Neuronal stem cell (in vitro differentiated cells): Measurements from ENCODE around the gene DNAJB11.

Experiments used
- DNase-seq: peaks from one replicate; pipeline ENCODE4 v3.0.0-alpha.2; 2013; ENCODE audit warnings: low spot score
- H2AFZ ChIP-seq: one replicate; pipeline ENCODE4 v1.6.1; 2013; ENCODE audit warnings: mild to moderate bottlenecking, low read length, inconsistent platforms
- H2AK5ac ChIP-seq: 2 replicates; pipeline ENCODE4 v1.6.1; 2013; ENCODE audit warnings: low read depth, mild to moderate bottlenecking, inconsistent platforms, low read length, moderate library complexity, mixed read lengths
- H2BK120ac ChIP-seq: 2 replicates; pipeline ENCODE4 v1.6.1; 2013; ENCODE audit warnings: low read depth, mild to moderate bottlenecking, inconsistent platforms, low read length, moderate library complexity, mixed read lengths
- H2BK12ac ChIP-seq: one replicate; pipeline ENCODE4 v1.6.1; 2013; ENCODE audit warnings: low read length, inconsistent platforms
- H2BK15ac ChIP-seq: 2 replicates; pipeline ENCODE4 v1.6.1; 2013; ENCODE audit warnings: mild to moderate bottlenecking, low read length, inconsistent platforms, mixed read lengths
- H2BK5ac ChIP-seq: one replicate; pipeline ENCODE4 v1.6.1; 2013; ENCODE audit warnings: inconsistent platforms, mild to moderate bottlenecking, low read length, moderate library complexity
- H3K14ac ChIP-seq: one replicate; pipeline ENCODE4 v1.6.1; 2013; ENCODE audit warnings: low read length, inconsistent platforms
- H3K18ac ChIP-seq: 2 replicates; pipeline ENCODE4 v1.6.1; 2013; ENCODE audit warnings: low read length, inconsistent platforms
- H3K23ac ChIP-seq: 2 replicates; pipeline ENCODE4 v1.6.1; 2013; ENCODE audit warnings: low read depth, mild to moderate bottlenecking, mixed read lengths, low read length, inconsistent platforms; ENCODE audit not compliant: poor library complexity
- H3K27ac ChIP-seq: replicated peaks from 3 replicates; pipeline ENCODE4 v1.5.1; 2013; ENCODE audit warnings: low read length, inconsistent platforms
- H3K27me3 ChIP-seq, 3 experiments: 2 replicates each; pipeline ENCODE4 v1.6.1; 2013; ENCODE audit warnings: low read length in 3 of 3, mild to moderate bottlenecking in 2 of 3, inconsistent platforms in 1 of 3, low read depth in 1 of 3, mixed read lengths in 1 of 3, moderate library complexity in 1 of 3; ENCODE audit not compliant: control insufficient read depth in 3 of 3, insufficient read depth in 3 of 3
- H3K36me3 ChIP-seq, 2 donors: replicated peaks in 1 of 2; 2 replicates each; pipeline ENCODE4 v1.6.1; 2013; ENCODE audit warnings: low read length in 2 of 2; ENCODE audit not compliant: control insufficient read depth in 2 of 2, insufficient read depth in 2 of 2
- H3K4ac ChIP-seq: 2 replicates; pipeline ENCODE4 v1.6.1; 2013; ENCODE audit warnings: inconsistent platforms, mild to moderate bottlenecking, low read length, moderate library complexity
- H3K4me1 ChIP-seq, 2 donors: 1 replicate in 1 of 2; 2 replicates in 1 of 2; pipeline ENCODE4 v1.6.1; 2013; ENCODE audit warnings: low read length in 2 of 2, low read depth in 1 of 2; ENCODE audit not compliant: control insufficient read depth in 2 of 2, insufficient read depth in 1 of 2
- H3K4me2 ChIP-seq: one replicate; pipeline ENCODE4 v1.6.1; 2013; ENCODE audit warnings: mild to moderate bottlenecking, low read length, inconsistent platforms; ENCODE audit not compliant: insufficient read depth, poor library complexity, severe bottlenecking
- H3K4me3 ChIP-seq, 2 donors: 2 replicates each; pipeline ENCODE4 v1.5.1; 2013; ENCODE audit warnings: low read length in 2 of 2, mild to moderate bottlenecking in 2 of 2, inconsistent platforms in 1 of 2, moderate library complexity in 1 of 2
- H3K79me1 ChIP-seq: one replicate; pipeline ENCODE4 v1.6.1; 2013; ENCODE audit warnings: low read depth, mild to moderate bottlenecking, inconsistent platforms, low read length, moderate library complexity
- H3K9ac ChIP-seq: one replicate; pipeline ENCODE4 v1.6.1; 2013; ENCODE audit warnings: mild to moderate bottlenecking, low read depth, low read length, inconsistent platforms; ENCODE audit not compliant: poor library complexity
- H3K9me3 ChIP-seq, 2 donors: replicated peaks in 1 of 2; 2 replicates each; pipeline versions ENCODE3 to v1.6.1; 2013; ENCODE audit warnings: low read length in 2 of 2, mild to moderate bottlenecking in 2 of 2, inconsistent platforms in 1 of 2, low read depth in 1 of 2, mixed read lengths in 1 of 2, moderate library complexity in 1 of 2; ENCODE audit not compliant: control insufficient read depth in 2 of 2, insufficient read depth in 1 of 2
- H4K8ac ChIP-seq: one replicate; pipeline ENCODE4 v1.6.1; 2013; ENCODE audit warnings: low read depth, mild to moderate bottlenecking, inconsistent platforms, low read length, moderate library complexity
- H4K91ac ChIP-seq: one replicate; pipeline ENCODE4 v1.6.1; 2013; ENCODE audit warnings: low read length, low read depth, mild to moderate bottlenecking, inconsistent platforms; ENCODE audit not compliant: poor library complexity
- WGBS, 2 donors: extraction: QIAGEN DNeasy Blood & Tissue Kit; methylation state at CpG; one replicate each; pipeline ENCODE4 v1.1.7; 2013; ENCODE audit warnings: missing lambda C conversion rate in 2 of 2, mixed read lengths in 1 of 2; ENCODE audit not compliant: insufficient read length in 2 of 2, insufficient replicate concordance in 1 of 2; ENCODE audit errors: extremely low coverage in 2 of 2; 5-methylcytosine and 5-hydroxymethylcytosine counted together

Gene DNAJB11

DNA sequence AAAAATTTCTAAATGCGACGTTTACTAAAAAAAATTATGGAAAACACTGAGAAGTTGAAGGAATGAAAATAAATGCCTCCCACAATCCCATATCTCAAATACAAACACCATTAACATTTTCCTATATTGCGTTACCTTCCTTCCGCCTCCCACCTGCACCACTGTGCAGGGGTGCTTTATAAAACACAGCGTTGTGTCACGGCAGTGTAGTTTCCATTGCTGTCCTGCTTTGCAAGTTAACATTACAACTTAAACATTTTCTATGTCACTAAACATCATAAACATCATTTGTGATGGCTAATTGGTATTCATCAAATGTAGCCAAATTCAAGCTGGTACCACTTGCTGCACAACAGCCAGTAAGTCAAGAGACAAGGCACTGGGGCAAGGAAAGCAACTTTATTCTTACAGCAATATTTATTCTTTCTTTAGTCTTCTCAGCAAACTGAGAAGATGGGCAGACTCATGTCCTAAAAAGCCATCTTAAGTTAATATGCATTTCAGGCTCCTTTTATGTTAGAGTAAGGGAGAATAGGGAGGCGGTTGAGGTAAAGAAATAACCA lies 57.4 kb downstream of the DNAJB11 start:
- Histone ChIP-seq H3K79me1 (no peaks in the 10 kb centered on the region), H4K8ac (no peak overlapping the region), H3K23ac (no peak overlapping the region), H3K4me1 (peaks cover 0 to 4% of the 10 kb centered on the region in 2 donors), H4K91ac (no peak overlapping the region), H3K4ac (no peak overlapping the region), H2AK5ac (no peak overlapping the region), H2BK5ac (no peak overlapping the region), H2AFZ (no peak overlapping the region), H3K27me3 (peaks cover 0 to 12% (median 0%) of the 10 kb centered on the region in 3 experiments), H3K9ac (no peak overlapping the region), H2BK15ac (no peak overlapping the region), H3K4me2 (no peak overlapping the region), H3K18ac (no peak overlapping the region), H3K36me3 (no peaks in the 10 kb centered on the region), H3K4me3 (no peak overlapping the region), H3K27ac (no peak overlapping the region), H3K9me3 (no peaks in the 10 kb centered on the region), H3K14ac (no peak overlapping the region), H2BK12ac (no peak overlapping the region), H2BK120ac (no peak overlapping the region)
- no peak for DNase-seq
- 100% methylated on average over 2 of the region's 7 CpGs; no CpG with 5 or more reads in 1 of the 2 donors for WGBS, 2 donors

DNA sequence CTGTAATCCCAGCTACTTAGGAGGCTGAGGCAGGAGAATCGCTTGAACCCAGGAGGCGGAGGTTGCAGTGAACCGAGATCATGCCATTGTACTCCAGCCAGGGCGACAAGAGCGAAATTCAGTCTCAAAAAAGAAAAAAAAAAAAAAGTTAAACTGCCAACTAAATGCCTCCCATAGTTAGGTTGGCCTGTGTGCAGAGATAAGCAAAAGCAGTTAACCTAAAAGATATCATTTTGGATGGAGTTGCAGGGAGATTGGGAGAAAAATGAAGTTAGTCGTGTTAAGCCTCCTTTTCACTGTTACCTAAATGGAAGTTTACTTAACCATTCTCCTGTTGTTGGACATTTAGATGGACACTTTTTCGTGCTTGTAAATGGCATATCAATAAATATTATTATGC lies 58.2 kb downstream of the DNAJB11 start:
- Histone ChIP-seq H2AFZ (no peak overlapping the region), H3K4me3 (no peak overlapping the region), H3K79me1 (no peaks in the 10 kb centered on the region), H2BK5ac (no peak overlapping the region), H3K4ac (no peak overlapping the region), H3K27ac (no peak overlapping the region), H3K4me1 (peaks cover 0 to 4% of the 10 kb centered on the region in 2 donors), H3K9ac (no peak overlapping the region), H4K8ac (no peak overlapping the region), H3K14ac (no peak overlapping the region), H3K27me3 (peaks cover 0 to 12% (median 0%) of the 10 kb centered on the region in 3 experiments), H2BK12ac (no peak overlapping the region), H3K23ac (no peak overlapping the region), H2AK5ac (no peak overlapping the region), H3K36me3 (no peaks in the 10 kb centered on the region), H4K91ac (no peak overlapping the region), H3K18ac (no peak overlapping the region), H3K4me2 (no peak overlapping the region), H2BK120ac (no peak overlapping the region), H2BK15ac (no peak overlapping the region), H3K9me3 (no peaks in the 10 kb centered on the region)
- no CpG with 5 or more reads among the region's 7 CpGs for WGBS, 2 donors
- DNase-seq = no peak

DNA sequence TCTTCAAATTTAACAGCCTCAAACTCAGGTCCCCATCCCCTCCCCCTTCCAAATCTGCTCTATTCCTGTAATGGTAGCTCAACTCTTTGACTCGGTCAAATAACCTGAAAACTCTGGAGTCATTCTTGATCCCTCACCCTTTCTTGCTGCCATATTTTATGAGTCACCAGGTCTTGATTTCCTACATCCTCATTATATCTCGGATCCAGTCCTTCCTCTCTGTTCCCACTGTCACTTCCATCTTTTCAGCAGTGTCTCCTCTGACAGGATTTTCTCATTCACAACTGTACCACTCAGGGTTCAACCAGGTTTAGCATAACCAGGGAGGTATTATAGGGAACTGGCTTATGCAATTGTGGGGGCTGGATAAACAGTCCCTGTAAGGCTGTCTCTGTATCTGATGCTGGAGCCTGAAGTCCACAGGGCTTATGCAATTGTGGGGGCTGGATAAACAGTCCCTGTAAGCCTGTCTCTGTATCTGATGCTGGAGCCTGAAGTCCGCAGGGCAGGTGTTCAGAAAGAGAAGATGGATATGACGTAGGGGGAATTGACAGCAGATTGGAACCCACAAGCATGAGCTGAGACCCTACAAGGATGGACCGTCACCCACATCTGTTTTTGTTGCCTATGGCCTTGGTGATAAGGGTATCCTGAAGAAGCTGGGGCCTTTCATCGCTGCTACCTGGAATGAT lies 60.6 kb downstream of the DNAJB11 start:
- H4K8ac ChIP-seq = no peak overlapping the region
- no peaks in the 10 kb centered on the region for H3K9me3 ChIP-seq
- peaks cover 0 to 4% of the 10 kb centered on the region in 2 donors for H3K4me1 ChIP-seq
- H3K79me1 ChIP-seq = no peaks in the 10 kb centered on the region
- H2BK120ac ChIP-seq = no peak overlapping the region
- H3K27me3 ChIP-seq = peaks cover 0 to 7% (median 0%) of the 10 kb centered on the region in 3 experiments
- peak overlapping the region; percentile 14 for H2AK5ac ChIP-seq
- H3K23ac ChIP-seq = no peak overlapping the region
- no peak overlapping the region for H3K14ac ChIP-seq
- no peak overlapping the region for H3K18ac ChIP-seq
- no peak overlapping the region for H2AFZ ChIP-seq
- no peak overlapping the region for H4K91ac ChIP-seq
- H3K4me3 ChIP-seq = no peak overlapping the region
- no peak overlapping the region for H3K27ac ChIP-seq
- H2BK12ac ChIP-seq = no peak overlapping the region
- no peak for DNase-seq
- no peaks in the 10 kb centered on the region for H3K36me3 ChIP-seq
- no CpG with 5 or more reads among the region's 6 CpGs for WGBS, 2 donors
- H3K4ac ChIP-seq = peak overlapping the region; percentile 3
- no peak overlapping the region for H2BK15ac ChIP-seq
- no peak overlapping the region for H3K9ac ChIP-seq
- H2BK5ac ChIP-seq = no peak overlapping the region
- H3K4me2 ChIP-seq = no peak overlapping the region

DNA sequence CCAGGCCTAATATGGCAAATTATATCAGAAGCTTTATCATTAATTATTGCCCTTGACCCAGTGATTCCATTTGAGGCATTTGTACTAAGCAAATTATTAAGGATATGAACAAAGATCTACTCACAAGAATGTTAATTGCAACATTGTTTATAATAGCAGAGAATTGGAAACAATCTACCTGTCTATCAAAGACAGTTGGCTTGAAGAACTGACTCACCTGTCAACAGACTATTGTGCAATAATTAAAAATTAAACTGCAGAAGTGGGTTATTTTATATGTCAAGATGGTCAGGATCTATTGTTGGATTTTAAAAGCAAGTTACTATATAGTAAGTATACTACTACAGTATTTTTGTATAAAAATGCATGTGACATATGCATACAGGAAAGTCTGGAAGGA lies 63.0 kb downstream of the DNAJB11 start:
- Histone ChIP-seq H4K8ac (no peak overlapping the region), H3K27ac (no peak overlapping the region), H3K9me3 (no peaks in the 10 kb centered on the region), H3K4me3 (no peak overlapping the region), H3K18ac (no peak overlapping the region), H2AFZ (no peak overlapping the region), H3K14ac (no peak overlapping the region), H2BK120ac (no peak overlapping the region), H2BK15ac (no peak overlapping the region), H3K23ac (no peak overlapping the region), H2AK5ac (no peak overlapping the region), H3K4ac (no peak overlapping the region), H3K79me1 (no peaks in the 10 kb centered on the region), H2BK12ac (no peak overlapping the region), H3K9ac (no peak overlapping the region), H2BK5ac (no peak overlapping the region), H3K4me2 (no peak overlapping the region), H4K91ac (no peak overlapping the region), H3K4me1 (peaks cover 0 to 4% of the 10 kb centered on the region in 2 donors), H3K27me3 (peaks cover 0 to 12% (median 0%) of the 10 kb centered on the region in 3 experiments), H3K36me3 (no peaks in the 10 kb centered on the region)
- DNase-seq = no peak
